Stimulated activated naive CD4-positive, alpha-beta T cell (primary cell): Measurements from ENCODE around the gene MCM9.

ENCODE experiments used
- DNase-seq, 6 experiments: peaks; one replicate each; lab custom pipeline; 2025; lab: John Stamatoyannopoulos, UW

The MCM9 gene

DNA sequence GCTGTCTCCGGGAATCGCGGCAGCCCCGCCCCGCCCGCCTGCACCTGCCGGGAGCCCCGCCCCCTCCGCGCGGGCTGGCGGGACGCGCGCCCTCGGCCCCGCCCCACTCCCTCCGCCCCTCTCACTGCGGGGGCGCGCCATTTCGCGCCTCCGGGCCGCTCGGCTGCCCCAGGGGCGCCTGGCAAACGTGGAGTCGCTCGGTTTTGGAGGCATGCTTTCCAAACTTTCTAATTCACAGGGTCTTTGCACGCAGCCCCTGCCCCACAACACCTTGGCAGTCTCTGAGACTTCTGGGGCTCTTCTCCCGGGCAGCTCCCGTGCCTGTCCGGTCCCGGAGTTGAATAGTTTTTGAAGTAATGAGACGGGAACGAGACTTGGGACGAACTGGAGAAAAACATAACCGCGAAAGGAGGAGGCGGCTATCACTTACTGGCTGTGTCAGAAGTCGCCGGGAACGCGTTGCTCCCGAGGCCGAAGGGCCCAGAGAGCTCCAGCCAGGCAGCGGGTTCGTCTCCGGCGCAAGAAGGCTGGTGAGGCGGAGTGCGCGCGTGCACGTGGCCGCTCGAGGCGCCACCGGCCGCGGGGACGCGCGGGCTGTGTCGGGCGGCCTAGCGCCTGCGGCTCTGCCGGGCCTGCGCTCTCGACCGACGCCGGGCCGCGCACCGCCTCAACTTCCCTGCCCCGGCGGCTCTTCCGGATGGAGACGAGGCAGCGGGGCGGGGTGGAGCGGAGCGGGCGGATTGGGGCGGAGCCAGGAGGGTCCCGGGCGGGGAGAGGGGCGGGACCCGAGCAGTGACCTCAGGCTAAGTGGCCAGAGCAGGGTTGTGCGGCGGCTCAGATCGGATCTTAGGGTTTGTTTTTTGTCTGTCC is at the start of gene MCM9:
MCM9 (minus strand) TSS at position 699 of the 870 bp plus-strand sequence. CDS start 3,436 bp downstream, outside the sequence.
- peak; percentile 77 to 87 (median 80) for DNase-seq

- no peak for DNase-seq
These were observed 49.4 kb upstream of the MCM9 start for GRCh38 chr6:118984342-118984741.

GRCh38 chr6:118982575-118982911 is 47.6 kb upstream of the MCM9 start:
- DNase-seq: no peak

DNA sequence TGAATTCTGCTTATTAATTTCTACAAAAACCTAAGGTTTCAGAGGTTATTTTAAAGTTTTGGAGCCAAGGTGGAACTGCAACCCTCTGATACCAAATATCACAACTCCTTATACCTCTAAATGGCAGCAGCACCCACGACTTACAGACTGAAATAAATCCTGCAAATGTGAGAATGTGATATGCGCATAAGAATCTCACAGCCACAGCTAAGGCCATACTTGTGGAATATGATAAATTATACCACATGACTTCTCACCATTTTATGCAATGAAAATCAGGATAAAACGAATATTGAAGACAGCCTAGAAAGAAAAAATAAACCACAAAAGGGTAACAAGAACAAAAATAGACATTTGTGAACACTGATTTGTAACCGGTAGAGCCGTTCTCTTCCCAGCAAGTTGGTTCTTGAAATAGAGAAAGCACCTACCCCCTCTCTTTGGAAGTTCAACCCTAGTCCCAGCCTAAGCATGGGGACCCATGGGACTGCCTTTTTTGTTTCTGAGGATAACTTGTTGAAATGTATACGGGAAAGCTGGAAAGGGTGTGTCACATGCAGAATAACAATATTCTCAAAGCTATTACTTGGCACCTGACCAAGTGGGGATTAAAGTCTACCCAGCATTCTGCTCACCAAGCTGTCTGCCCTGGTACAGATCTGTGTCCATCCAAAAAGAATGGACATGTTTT is 47.1 kb upstream of the MCM9 start:
- DNase-seq: no peak

- no peak for DNase-seq
These were observed 45.1 kb upstream of the MCM9 start for GRCh38 chr6:118980063-118980462.

DNA sequence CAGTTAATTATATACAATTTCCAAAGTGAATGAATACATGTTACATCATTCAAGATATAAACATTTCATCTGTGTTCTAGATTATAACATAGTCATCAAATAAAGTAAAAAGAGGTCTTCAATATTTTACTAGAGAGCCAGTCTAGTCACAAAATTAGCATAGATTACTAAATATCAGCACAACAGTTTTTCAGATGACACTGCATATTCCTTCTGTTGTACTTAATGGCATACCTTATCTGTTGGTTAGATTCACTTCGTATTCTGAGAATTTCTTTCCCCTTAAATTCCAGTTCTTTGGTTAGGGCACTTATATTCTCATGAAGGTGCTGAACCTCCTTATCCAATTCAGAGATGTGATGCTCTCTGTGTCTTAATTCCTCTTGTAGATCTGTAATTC is 39.8 kb upstream of the MCM9 start:
- DNase-seq: no peak

- no peak for DNase-seq
These were observed 36.7 kb upstream of the MCM9 start for GRCh38 chr6:118971682-118972081.

GRCh38 chr6:118970866-118971265 is 35.9 kb upstream of the MCM9 start:
- DNase-seq: no peak

DNA sequence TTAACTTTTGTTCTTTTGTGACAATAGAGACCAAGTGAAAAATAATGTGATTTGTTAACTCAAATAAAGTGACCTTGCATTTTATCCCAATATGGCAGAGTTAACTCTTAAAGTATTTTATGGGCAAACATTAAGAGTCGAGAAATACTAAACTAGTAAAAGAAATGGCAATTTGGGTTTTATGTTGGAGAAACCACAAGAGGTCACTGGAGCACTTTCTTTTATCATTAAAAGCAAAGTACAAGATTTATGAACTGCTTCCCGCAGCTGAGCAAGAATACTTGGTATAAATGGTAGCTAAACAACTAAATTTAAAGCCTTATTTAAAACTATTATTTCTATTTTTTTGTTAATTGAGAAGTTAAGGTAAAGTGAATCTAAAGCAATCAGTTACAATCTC is 33.5 kb upstream of the MCM9 start:
- DNase-seq: peak in 2 of 6 experiments; percentile 19 to 29

- no peak for DNase-seq
These were observed 32.3 kb upstream of the MCM9 start for GRCh38 chr6:118967239-118967638.

GRCh38 chr6:118965843-118966370 is 30.9 kb upstream of the MCM9 start:
- DNase-seq: no peak

- no peak for DNase-seq
These were observed 30.4 kb upstream of the MCM9 start for GRCh38 chr6:118965371-118965770.

DNA sequence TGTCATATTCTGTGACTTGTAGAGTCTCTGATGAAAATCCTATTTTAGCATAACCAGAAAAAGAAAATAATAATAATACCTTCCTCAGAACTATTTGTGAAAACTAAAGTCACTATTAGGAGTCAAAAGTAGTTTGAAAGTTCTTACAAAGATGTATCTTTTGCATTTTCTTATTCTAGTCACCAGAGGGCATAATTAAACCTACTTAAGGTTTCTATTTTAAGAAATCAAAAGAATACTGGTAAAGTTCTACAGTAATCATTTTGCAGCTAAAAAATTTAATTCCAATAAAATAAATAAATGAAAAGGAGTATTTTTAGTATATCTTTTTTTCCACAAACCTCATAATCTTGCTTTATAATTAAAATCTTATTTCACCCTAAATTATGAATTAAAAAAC is 28.0 kb upstream of the MCM9 start:
- DNase-seq: peak in 2 of 6 experiments; percentile 3 to 9

DNA sequence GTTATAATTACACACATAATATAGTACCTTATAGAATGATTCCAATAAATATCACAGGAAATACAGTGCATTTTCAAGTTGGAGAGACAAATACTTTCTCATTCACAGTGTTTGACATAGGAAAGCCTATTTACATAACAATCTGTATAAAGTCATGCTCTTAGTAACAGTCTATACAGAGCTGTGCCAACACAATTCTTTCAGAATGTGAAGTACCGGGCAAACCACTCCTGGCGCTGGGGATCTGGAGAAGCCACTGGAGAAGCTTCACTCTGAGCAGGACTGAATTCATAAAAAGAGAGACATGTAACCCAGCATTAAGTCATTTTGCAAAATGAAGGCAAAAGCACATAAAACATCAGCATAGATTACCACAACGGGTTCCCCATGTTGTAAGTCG is 24.9 kb upstream of the MCM9 start:
- no peak for DNase-seq

GRCh38 chr6:118953391-118953790 is 18.4 kb upstream of the MCM9 start:
- no peak for DNase-seq

DNA sequence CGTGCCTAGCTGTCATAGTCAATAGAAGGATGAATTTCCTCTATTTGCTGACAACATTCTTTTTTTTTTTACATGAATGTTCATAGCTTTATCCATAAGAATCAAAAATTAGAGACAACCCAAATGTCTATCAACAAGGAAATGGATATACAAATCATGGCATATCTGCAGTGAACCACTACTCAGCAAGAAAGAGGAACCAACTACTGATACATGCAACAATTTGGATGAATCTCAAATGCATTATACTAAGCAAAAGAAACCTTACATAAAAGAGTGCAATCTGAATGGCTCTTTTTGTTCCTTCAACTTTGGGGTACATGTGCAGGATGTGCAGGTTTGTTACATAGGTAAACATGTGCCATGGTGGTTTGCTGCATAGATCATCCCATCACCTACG is 17.7 kb upstream of the MCM9 start:
- no peak for DNase-seq

GRCh38 chr6:118945217-118945616 is 10.3 kb upstream of the MCM9 start:
- no peak for DNase-seq

DNA sequence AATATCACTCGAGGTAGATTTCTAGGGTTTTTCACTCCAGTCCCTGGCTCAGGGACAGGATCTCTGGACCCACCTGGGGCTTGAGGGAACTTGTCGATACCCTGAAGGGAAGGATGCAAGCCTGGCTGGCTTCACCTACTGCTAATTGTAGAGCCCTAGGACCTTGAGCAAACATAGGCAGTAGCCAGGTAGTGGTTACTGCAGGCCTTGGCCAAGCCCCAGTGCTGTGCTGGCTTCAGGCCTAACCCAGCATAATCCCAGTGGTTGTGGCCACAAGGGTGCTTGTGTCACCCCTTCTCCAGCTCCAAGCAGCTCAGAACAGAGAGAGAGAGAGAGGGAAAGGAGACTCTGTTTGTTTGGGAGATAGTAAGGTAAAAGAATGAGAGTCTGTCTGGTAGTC is 5.8 kb upstream of the MCM9 start:
- no peak for DNase-seq

DNA sequence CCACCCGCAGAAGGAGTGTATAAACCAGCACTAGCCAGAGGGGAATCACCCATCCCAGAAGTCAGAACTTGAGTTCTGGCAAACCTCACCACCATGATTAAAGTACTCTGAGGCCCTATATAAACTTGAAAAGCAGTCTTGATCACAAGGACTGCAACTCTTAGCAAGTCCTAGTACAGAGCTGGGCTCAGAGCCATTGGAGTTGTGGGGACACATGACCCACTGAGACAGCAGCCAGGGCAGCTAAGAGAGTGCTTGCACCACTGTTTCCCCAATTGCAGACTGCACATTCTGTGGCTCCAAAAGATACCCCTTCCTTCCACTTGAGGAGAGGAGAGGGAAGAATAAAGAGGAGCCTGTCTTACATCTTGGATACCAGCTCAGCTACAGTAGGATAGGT is 4.7 kb upstream of the MCM9 start:
- no peak for DNase-seq

GRCh38 chr6:118935978-118936703 is 1.2 kb upstream of the MCM9 start:
- DNase-seq: no peak

GRCh38 chr6:118935331-118935668 is 341 bp upstream of the MCM9 start:
- no peak for DNase-seq

GRCh38 chr6:118933855-118934460 is 1.0 kb downstream of the MCM9 start:
- DNase-seq: no peak
